AG10803 (cell line): ENCODE data around the gene ZBP1.

Source experiments
- DNase-seq: peaks from one replicate; pipeline ENCODE4 v3.0.0; 2010; ENCODE audit warnings: low read depth
- H3K4me3 ChIP-seq: 2 replicates; pipeline ENCODE4 v1.5.1; 2011; ENCODE audit warnings: mild to moderate bottlenecking, low read length, control low read depth
- CTCF ChIP-seq: conservative IDR thresholded peaks from 2 replicates; pipeline ENCODE4 v1.5.1; 2011; ENCODE audit warnings: mild to moderate bottlenecking, low read length, control low read depth, inconsistent platforms

The ZBP1 gene

GRCh38 chr20:57661746-57662455 lies 41.7 kb upstream of the ZBP1 start:
- DNase-seq = no peak
- no peak for TF ChIP-seq CTCF
- H3K4me3 ChIP-seq = no peak overlapping the region

- no peak overlapping the region for H3K4me3 ChIP-seq
- TF ChIP-seq CTCF = no peak
- no peak for DNase-seq
These were observed 40.9 kb upstream of the ZBP1 start for GRCh38 chr20:57660922-57661745.

GRCh38 chr20:57660181-57660921 lies 40.1 kb upstream of the ZBP1 start:
- no peak for TF ChIP-seq CTCF
- no peak overlapping the region for H3K4me3 ChIP-seq
- no peak for DNase-seq

- H3K4me3 ChIP-seq = no peak overlapping the region
- DNase-seq = no peak
- no peak for TF ChIP-seq CTCF
These were observed 39.4 kb upstream of the ZBP1 start for GRCh38 chr20:57659517-57660180.

GRCh38 chr20:57658833-57659516 lies 38.7 kb upstream of the ZBP1 start:
- no peak for DNase-seq
- TF ChIP-seq CTCF = no peak

DNA sequence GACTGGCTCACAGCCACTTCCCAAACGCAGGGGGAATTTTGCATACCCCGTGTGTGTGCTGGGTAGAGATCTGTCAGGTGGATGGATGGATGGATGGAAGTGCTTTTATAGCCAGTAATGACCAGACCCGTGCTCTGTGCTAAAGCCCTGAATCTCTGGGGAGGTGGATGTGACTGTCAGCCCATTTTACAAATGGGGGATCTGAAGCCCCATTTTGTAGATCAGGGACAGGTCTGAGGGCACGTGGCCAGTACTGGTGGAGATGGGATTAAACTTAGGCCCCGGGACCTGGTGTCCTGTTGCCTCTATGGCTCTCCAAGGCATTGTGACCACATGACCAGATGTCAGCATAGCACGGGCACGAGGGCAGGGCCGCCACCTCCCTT lies 38.2 kb upstream of the ZBP1 start:
- DNase-seq = no peak
- no peak overlapping the region for H3K4me3 ChIP-seq
- TF ChIP-seq CTCF = no peak

More at GRCh38 chr20:57658833-57659516, 38.7 kb upstream of the ZBP1 start:
- no peak overlapping the region for H3K4me3 ChIP-seq
